HEK293 (cell line): Measurements from ENCODE around the gene DYNLT3.

Experiments used
- CTCF ChIA-PET: fragments of 350-600 bp; formaldehyde crosslinking; extraction: SDS; loops from one replicate; lab custom pipeline; 2021; ENCODE audit warnings: antibody characterized with exemption; lab: Yijun Ruan, JAX
- POLR2A ChIA-PET: fragments of 300-600 bp; formaldehyde crosslinking; extraction: SDS; loops from one replicate; lab custom pipeline; 2020; ENCODE audit warnings: antibody characterized with exemption, inconsistent platforms; lab: Yijun Ruan, JAX
- H3K27ac ChIP-seq: fragments of 200-500 bp; sonication (Bioruptor generic); 2 replicates; pipeline ENCODE4 v1.5.1; 2014; ENCODE audit warnings: low read depth, low read length, control low read depth, inconsistent platforms; ENCODE audit errors: extremely low read depth
- H3K36me3 ChIP-seq, 2 experiments: fragments of 200-500 bp in 1 of 2; sonication (Bioruptor generic) in 1 of 2; 1 replicate in 1 of 2; 2 replicates in 1 of 2; pipeline ENCODE4 v1.5.1; 2014 to 2017; ENCODE audit warnings: inconsistent platforms in 2 of 2, low read length in 2 of 2; ENCODE audit not compliant: control insufficient read depth in 2 of 2, insufficient read depth in 1 of 2
- H3K4me1 ChIP-seq: fragments of 200-500 bp; sonication (Bioruptor generic); 2 replicates; pipeline ENCODE4 v1.5.1; 2014; ENCODE audit warnings: mild to moderate bottlenecking, low read length, inconsistent platforms; ENCODE audit not compliant: control insufficient read depth, insufficient read depth
- H3K4me3 ChIP-seq: 2 replicates; pipeline ENCODE4 v1.5.1; 2011; ENCODE audit warnings: low read depth, mild to moderate bottlenecking, control low read depth, low read length, moderate library complexity
- H3K9me3 ChIP-seq: fragments of 200-500 bp; sonication (Bioruptor generic); 2 replicates; pipeline ENCODE4 v1.5.1; 2014; ENCODE audit warnings: low read depth, low read length, inconsistent platforms; ENCODE audit not compliant: control insufficient read depth, insufficient read depth
- BCL11B ChIP-seq: fragments of 450-650 bp; formaldehyde crosslinking; IDR thresholded peaks from 2 replicates; pipeline ENCODE4 v1.5.1; 2016; ENCODE audit warnings: low read depth, missing biosample characterization, missing genetic modification characterization
- ELK4 ChIP-seq: IDR thresholded peaks from 2 replicates; pipeline ENCODE4 v1.6.1; 2011; ENCODE audit warnings: mild to moderate bottlenecking, low read depth, low read length, borderline replicate concordance
- GLIS1 ChIP-seq: fragments of 450-650 bp; formaldehyde crosslinking; IDR thresholded peaks from 2 replicates; pipeline ENCODE4 v1.5.1; 2016; ENCODE audit warnings: missing biosample characterization, missing genetic modification characterization
- SP3 ChIP-seq: fragments of 450-650 bp; formaldehyde crosslinking; IDR thresholded peaks from 2 replicates; pipeline ENCODE4 v1.5.1; 2016; ENCODE audit warnings: missing biosample characterization, missing genetic modification characterization
- TCF7L2 ChIP-seq: IDR thresholded peaks from 2 replicates; pipeline ENCODE4 v1.6.1; 2011; ENCODE audit warnings: low read depth, mild to moderate bottlenecking, inconsistent platforms, low read length, moderate library complexity, borderline replicate concordance
- ZBTB49 ChIP-seq: fragments of 450-650 bp; formaldehyde crosslinking; IDR thresholded peaks from 2 replicates; pipeline ENCODE4 v1.5.1; 2016; ENCODE audit warnings: missing biosample characterization, missing genetic modification characterization, low read depth
- ZNF132 ChIP-seq: fragments of 450-650 bp; formaldehyde crosslinking; IDR thresholded peaks from 2 replicates; pipeline ENCODE4 v1.5.1; 2017; ENCODE audit warnings: missing biosample characterization, missing genetic modification characterization, borderline replicate concordance
- ZNF138 ChIP-seq: fragments of 450-650 bp; formaldehyde crosslinking; IDR thresholded peaks from 2 replicates; pipeline ENCODE4 v1.5.1; 2016; ENCODE audit warnings: missing biosample characterization, missing genetic modification characterization, borderline replicate concordance
- ZNF155 ChIP-seq: fragments of 450-650 bp; formaldehyde crosslinking; IDR thresholded peaks from 2 replicates; pipeline ENCODE4 v1.5.1; 2016; ENCODE audit warnings: missing biosample characterization, missing genetic modification characterization
- ZNF157 ChIP-seq: fragments of 450-650 bp; formaldehyde crosslinking; IDR thresholded peaks from 2 replicates; pipeline ENCODE4 v1.5.1; 2016; ENCODE audit warnings: missing biosample characterization, missing genetic modification characterization
- ZNF223 ChIP-seq: fragments of 450-650 bp; formaldehyde crosslinking; IDR thresholded peaks from 2 replicates; pipeline ENCODE4 v1.5.1; 2016; ENCODE audit warnings: missing biosample characterization, missing genetic modification characterization
- ZNF311 ChIP-seq: fragments of 450-650 bp; formaldehyde crosslinking; IDR thresholded peaks from 2 replicates; pipeline ENCODE4 v1.5.1; 2017; ENCODE audit warnings: missing biosample characterization, missing genetic modification characterization, borderline replicate concordance
- ZNF449 ChIP-seq: fragments of 450-650 bp; formaldehyde crosslinking; IDR thresholded peaks from 2 replicates; pipeline ENCODE4 v1.5.1; 2017; ENCODE audit warnings: missing biosample characterization, mild to moderate bottlenecking, missing genetic modification characterization, moderate library complexity
- ZNF521 ChIP-seq: fragments of 450-650 bp; formaldehyde crosslinking; IDR thresholded peaks from 2 replicates; pipeline ENCODE4 v1.5.1; 2017; ENCODE audit warnings: missing biosample characterization, mild to moderate bottlenecking, missing genetic modification characterization
- ZNF549 ChIP-seq: fragments of 450-650 bp; IDR thresholded peaks from 2 replicates; pipeline ENCODE4 v1.5.1; 2018; ENCODE audit warnings: missing biosample characterization, missing genetic modification characterization, mild to moderate bottlenecking, inconsistent platforms, moderate library complexity
- ZNF623 ChIP-seq: fragments of 450-650 bp; formaldehyde crosslinking; IDR thresholded peaks from 2 replicates; pipeline ENCODE4 v1.5.1; 2016; ENCODE audit warnings: missing biosample characterization, missing genetic modification characterization
- ZNF629 ChIP-seq: fragments of 450-650 bp; formaldehyde crosslinking; IDR thresholded peaks from 2 replicates; pipeline ENCODE4 v1.5.1; 2017; ENCODE audit warnings: missing biosample characterization, missing genetic modification characterization
- ZNF677 ChIP-seq: fragments of 450-650 bp; IDR thresholded peaks from 2 replicates; pipeline ENCODE4 v1.5.0; 2018; ENCODE audit warnings: missing biosample characterization, mild to moderate bottlenecking, missing genetic modification characterization, moderate library complexity
- ZNF704 ChIP-seq: fragments of 450-650 bp; formaldehyde crosslinking; IDR thresholded peaks from 2 replicates; pipeline ENCODE4 v1.5.1; 2016; ENCODE audit warnings: missing biosample characterization, missing genetic modification characterization
- ZNF843 ChIP-seq: fragments of 450-650 bp; formaldehyde crosslinking; IDR thresholded peaks from 2 replicates; pipeline ENCODE4 v1.5.1; 2016; ENCODE audit warnings: missing biosample characterization, missing genetic modification characterization
- TF ChIP-seq, protein P1 (sequence below): fragments of 450-650 bp; formaldehyde crosslinking; IDR thresholded peaks from 2 replicates; pipeline ENCODE4 v1.5.1; 2016; ENCODE audit warnings: missing biosample characterization, missing genetic modification characterization
- TF ChIP-seq, protein P2 (sequence below): fragments of 450-650 bp; formaldehyde crosslinking; IDR thresholded peaks from 2 replicates; pipeline ENCODE4 v1.5.1; 2016; ENCODE audit warnings: missing biosample characterization, missing genetic modification characterization, borderline replicate concordance

The DYNLT3 gene

GRCh38 chrX:37888010-37888409 lies 40.6 kb upstream of the DYNLT3 start (continued):
- TF ChIP-seq ZBTB49 (tag by site-specific recombination), result no peak
- TF ChIP-seq ZNF223 (tag by site-specific recombination), result no peak
- TF ChIP-seq, all 188 proteins: peak for 0

DNA sequence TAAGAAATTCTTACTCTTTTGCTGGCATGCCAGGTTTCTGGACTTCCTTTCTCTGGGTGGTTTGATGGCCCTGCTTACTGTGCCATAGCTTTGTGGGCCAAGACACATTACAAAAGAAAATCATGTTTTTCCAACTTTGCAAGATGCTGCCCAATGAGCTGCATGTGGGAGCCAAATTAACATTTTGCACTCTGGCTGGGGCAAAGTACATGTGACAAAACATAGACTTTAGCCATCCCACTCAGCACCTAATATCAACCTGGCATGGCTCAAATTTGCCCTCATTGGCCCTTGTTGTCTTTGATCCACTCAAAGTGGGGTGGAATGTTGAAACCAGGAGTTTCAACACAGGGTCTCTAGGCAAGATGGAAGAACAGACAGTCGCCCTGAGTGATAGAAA lies 40.0 kb upstream of the DYNLT3 start:
- Histone ChIP-seq H3K27ac (no peak overlapping the region), H3K36me3 (no peaks in the 10 kb centered on the region), H3K4me1 (no peaks in the 10 kb centered on the region), H3K4me3 (no peak overlapping the region), H3K9me3 (no peaks in the 10 kb centered on the region)
- ChIA-PET CTCF (interaction anchor here (0.6 kb wide), 1 partner anchor 70 kb away, joined by 3 read pairs; no protein-coding TSS in a partner anchor), POLR2A (no interaction called here)
- TF ChIP-seq ZNF704 (tag by site-specific recombination) (no peak), ZNF138 (tag by site-specific recombination) (no peak), ZNF311 (tag by site-specific recombination) (no peak), ZNF843 (no peak), ZBTB49 (tag by site-specific recombination) (no peak), ZNF623 (no peak)
- TF ChIP-seq, protein P1, sequence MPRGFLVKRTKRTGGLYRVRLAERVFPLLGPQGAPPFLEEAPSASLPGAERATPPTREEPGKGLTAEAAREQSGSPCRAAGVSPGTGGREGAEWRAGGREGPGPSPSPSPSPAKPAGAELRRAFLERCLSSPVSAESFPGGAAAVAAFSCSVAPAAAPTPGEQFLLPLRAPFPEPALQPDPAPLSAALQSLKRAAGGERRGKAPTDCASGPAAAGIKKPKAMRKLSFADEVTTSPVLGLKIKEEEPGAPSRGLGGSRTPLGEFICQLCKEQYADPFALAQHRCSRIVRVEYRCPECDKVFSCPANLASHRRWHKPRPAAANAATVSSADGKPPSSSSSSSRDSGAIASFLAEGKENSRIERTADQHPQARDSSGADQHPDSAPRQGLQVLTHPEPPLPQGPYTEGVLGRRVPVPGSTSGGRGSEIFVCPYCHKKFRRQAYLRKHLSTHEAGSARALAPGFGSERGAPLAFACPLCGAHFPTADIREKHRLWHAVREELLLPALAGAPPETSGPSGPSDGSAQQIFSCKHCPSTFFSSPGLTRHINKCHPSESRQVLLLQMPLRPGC (tag by site-specific recombination), result no peak
- TF ChIP-seq, protein P2, sequence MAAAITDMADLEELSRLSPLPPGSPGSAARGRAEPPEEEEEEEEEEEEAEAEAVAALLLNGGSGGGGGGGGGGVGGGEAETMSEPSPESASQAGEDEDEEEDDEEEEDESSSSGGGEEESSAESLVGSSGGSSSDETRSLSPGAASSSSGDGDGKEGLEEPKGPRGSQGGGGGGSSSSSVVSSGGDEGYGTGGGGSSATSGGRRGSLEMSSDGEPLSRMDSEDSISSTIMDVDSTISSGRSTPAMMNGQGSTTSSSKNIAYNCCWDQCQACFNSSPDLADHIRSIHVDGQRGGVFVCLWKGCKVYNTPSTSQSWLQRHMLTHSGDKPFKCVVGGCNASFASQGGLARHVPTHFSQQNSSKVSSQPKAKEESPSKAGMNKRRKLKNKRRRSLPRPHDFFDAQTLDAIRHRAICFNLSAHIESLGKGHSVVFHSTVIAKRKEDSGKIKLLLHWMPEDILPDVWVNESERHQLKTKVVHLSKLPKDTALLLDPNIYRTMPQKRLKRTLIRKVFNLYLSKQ, result no peak

DNA sequence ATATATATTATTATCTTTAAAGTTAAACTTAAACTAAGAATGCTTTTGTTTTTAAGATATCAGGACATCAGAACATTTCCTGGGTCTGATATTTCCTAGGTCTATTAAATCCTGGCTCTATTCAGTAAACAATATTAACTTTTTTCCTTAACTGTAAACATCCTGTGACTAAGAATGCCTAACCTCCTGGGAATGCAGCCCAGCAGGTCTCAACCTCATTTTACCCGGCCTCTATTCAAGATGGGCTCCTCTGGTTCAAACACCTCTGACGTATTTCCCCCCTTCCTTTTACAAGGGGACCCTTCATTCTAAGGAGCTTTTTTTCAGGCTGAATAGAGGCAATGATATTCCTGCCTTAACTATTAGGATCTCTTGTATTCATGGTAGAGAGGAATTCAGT lies 35.8 kb upstream of the DYNLT3 start:
- CTCF ChIA-PET, result no interaction called here
- TF ChIP-seq ZNF157 (tag by site-specific recombination) (no peak), ZNF677 (no peak), ZNF521 (tag by site-specific recombination) (no peak), ELK4 (no peak), TCF7L2 (no peak), ZNF132 (no peak), SP3 (tag by site-specific recombination) (no peak), ZNF629 (tag by site-specific recombination) (no peak), ZNF449 (tag by site-specific recombination) (no peak), GLIS1 (tag by site-specific recombination) (no peak), BCL11B (no peak), ZNF549 (tag by site-specific recombination) (no peak), ZNF155 (tag by site-specific recombination) (no peak)

More for the DNA sequence above, 35.8 kb upstream of the DYNLT3 start:
- H3K4me3 ChIP-seq, result no peak overlapping the region
- H3K4me1 ChIP-seq, result no peaks in the 10 kb centered on the region
- H3K36me3 ChIP-seq, result no peaks in the 10 kb centered on the region
- POLR2A ChIA-PET, result no interaction called here
- H3K9me3 ChIP-seq, result no peaks in the 10 kb centered on the region
- H3K27ac ChIP-seq, result no peak overlapping the region
